ENCODE measurements around the gene ADAMTS2.

The ADAMTS2 gene

GRCh38 chr5:179344431-179345182 lies 654 bp downstream of the ADAMTS2 start:
- DNase-seq (ENCODE audit: low read depth in 1 of 2, low spot score in 1 of 2) = no peak

GRCh38 chr5:179343719-179344430 lies 1.4 kb downstream of the ADAMTS2 start:
- DNase-seq (ENCODE audit: low read depth in 1 of 2, low spot score in 1 of 2) = no peak

- no peak for DNase-seq (ENCODE audit: low read depth in 1 of 2, low spot score in 1 of 2)
These were observed 2.1 kb downstream of the ADAMTS2 start for GRCh38 chr5:179343021-179343718.

GRCh38 chr5:179342577-179342976 lies 2.7 kb downstream of the ADAMTS2 start:
- DNase-seq (ENCODE audit: low read depth in 1 of 2, low spot score in 1 of 2) = no peak

- no peak for DNase-seq (ENCODE audit: low read depth in 1 of 2, low spot score in 1 of 2)
These were observed 4.8 kb downstream of the ADAMTS2 start for GRCh38 chr5:179340465-179340864.

GRCh38 chr5:179339996-179340395 lies 5.3 kb downstream of the ADAMTS2 start:
- DNase-seq (ENCODE audit: low read depth in 1 of 2, low spot score in 1 of 2) = no peak

GRCh38 chr5:179339081-179339480 lies 6.2 kb downstream of the ADAMTS2 start:
- no peak for DNase-seq (ENCODE audit: low read depth in 1 of 2, low spot score in 1 of 2)

- no peak for DNase-seq (ENCODE audit: low read depth in 1 of 2, low spot score in 1 of 2)
These were observed 7.2 kb downstream of the ADAMTS2 start for GRCh38 chr5:179337796-179338676.

- DNase-seq (ENCODE audit: low read depth in 1 of 2, low spot score in 1 of 2) = no peak
These were observed 8.1 kb downstream of the ADAMTS2 start for GRCh38 chr5:179336871-179337795.

- DNase-seq (ENCODE audit: low read depth in 1 of 2, low spot score in 1 of 2) = no peak
These were observed 9.0 kb downstream of the ADAMTS2 start for GRCh38 chr5:179336126-179336870.

- no peak for DNase-seq (ENCODE audit: low read depth in 1 of 2, low spot score in 1 of 2)
These were observed 11.2 kb downstream of the ADAMTS2 start for GRCh38 chr5:179333796-179334761.

- no peak for DNase-seq (ENCODE audit: low read depth in 1 of 2, low spot score in 1 of 2)
These were observed 12.4 kb downstream of the ADAMTS2 start for GRCh38 chr5:179332741-179333290.

- DNase-seq (ENCODE audit: low read depth in 1 of 2, low spot score in 1 of 2) = no peak
These were observed 13.5 kb downstream of the ADAMTS2 start for GRCh38 chr5:179331591-179332375.

- no peak for DNase-seq (ENCODE audit: low read depth in 1 of 2, low spot score in 1 of 2)
These were observed 14.9 kb downstream of the ADAMTS2 start for GRCh38 chr5:179330186-179330900.

- no peak for DNase-seq (ENCODE audit: low read depth in 1 of 2, low spot score in 1 of 2)
These were observed 17.0 kb downstream of the ADAMTS2 start for GRCh38 chr5:179328291-179328690.

- DNase-seq (ENCODE audit: low read depth in 1 of 2, low spot score in 1 of 2) = no peak
These were observed 18.1 kb downstream of the ADAMTS2 start for GRCh38 chr5:179327021-179327735.
